Natural killer cell (primary cell): ENCODE results near the gene PTRH1. TPM values are rescaled to one million over a fixed set of nuclear protein-coding genes. Genes with fewer than 3 reads are reported as not detected.

Experiments
- ATAC-seq, 3 donors: fragments of 150-1000 bp in 2 of 3; fragments of 200-7000 bp in 1 of 3; cut with Tn5 transposase; 1 replicate in 1 of 3; 2 replicates in 2 of 3; pipeline ENCODE4 v1.10.0; 2021; ENCODE audit warnings: mild to moderate bottlenecking in 2 of 3, moderate library complexity in 2 of 3
- DNase-seq, 2 donors: peaks; one replicate each; pipeline versions ENCODE4 v3.0.0 to v3.0.0-alpha.2; 2013 to 2021; ENCODE audit warnings: mixed read lengths in 1 of 2
- H3K27ac ChIP-seq: one replicate; pipeline ENCODE4 v1.5.1; 2013; ENCODE audit warnings: mild to moderate bottlenecking, low read length
- H3K27me3 ChIP-seq: one replicate; pipeline ENCODE4 v1.6.1; 2013; ENCODE audit warnings: low read length; ENCODE audit not compliant: control insufficient read depth, insufficient read depth
- H3K36me3 ChIP-seq: one replicate; pipeline ENCODE4 v1.6.1; 2013; ENCODE audit warnings: low read length; ENCODE audit not compliant: control insufficient read depth, insufficient read depth
- H3K4me1 ChIP-seq: one replicate; pipeline ENCODE4 v1.6.1; 2013; ENCODE audit warnings: low read length; ENCODE audit not compliant: control insufficient read depth, insufficient read depth
- H3K4me3 ChIP-seq: one replicate; pipeline ENCODE4 v1.5.1; 2013; ENCODE audit warnings: low read length
- H3K9me3 ChIP-seq: one replicate; pipeline ENCODE4 v1.6.1; 2013; ENCODE audit warnings: low read length; ENCODE audit not compliant: control insufficient read depth, insufficient read depth
- H3K27ac Mint-ChIP-seq, 2 donors: one replicate each; pipeline ENCODE4 v1.8.0; 2022; ENCODE audit warnings: mild to moderate bottlenecking in 2 of 2, mixed read lengths in 2 of 2, moderate library complexity in 1 of 2
- H3K27me3 Mint-ChIP-seq, 2 donors: one replicate each; pipeline ENCODE4 v1.8.0; 2022; ENCODE audit warnings: low read depth in 2 of 2, mixed read lengths in 2 of 2
- H3K36me3 Mint-ChIP-seq: one replicate; pipeline ENCODE4 v1.8.0; 2022; ENCODE audit warnings: mixed read lengths
- H3K4me1 Mint-ChIP-seq, 2 donors: one replicate each; pipeline ENCODE4 v1.8.0; 2022; ENCODE audit warnings: mixed read lengths in 2 of 2
- H3K4me3 Mint-ChIP-seq: one replicate; pipeline ENCODE4 v1.8.0; 2022; ENCODE audit warnings: mild to moderate bottlenecking, moderate library complexity, mixed read lengths
- H3K9me3 Mint-ChIP-seq, 2 donors: one replicate each; pipeline ENCODE4 v1.8.0; 2022; ENCODE audit warnings: mixed read lengths in 2 of 2
- CTCF ChIP-seq: fragments of 200-600 bp; IDR thresholded peaks from one replicate; pipeline ENCODE4 v1.8.0; 2022; ENCODE audit warnings: antibody characterized with exemption
- WGBS: methylation state at CpG from one replicate; pipeline ENCODE4 v1.1.7; 2013; ENCODE audit warnings: missing lambda C conversion rate; ENCODE audit not compliant: insufficient coverage; 5-methylcytosine and 5-hydroxymethylcytosine counted together
- intact Hi-C: fragments of 100-400 bp; cut with micrococcal nuclease; formaldehyde crosslinking; loops from one replicate; pipeline ENCODE4 v1.14.2; 2022
- total RNA-seq, 4 donors: library from RNA; stranded (reverse); fragments of 120-200 nt in 1 of 4; gene quantifications; one replicate each; pipeline versions ENCODE4 v1.2.3 to v1.2.4, GENCODE V29; 2013 to 2022

The PTRH1 gene
- total RNA-seq, 3 donors from 2014 or later (not counting 1 experiment from before 2014, with no cell fraction given): 6.9 to 11.5 (median 11.0) TPM

DNA sequence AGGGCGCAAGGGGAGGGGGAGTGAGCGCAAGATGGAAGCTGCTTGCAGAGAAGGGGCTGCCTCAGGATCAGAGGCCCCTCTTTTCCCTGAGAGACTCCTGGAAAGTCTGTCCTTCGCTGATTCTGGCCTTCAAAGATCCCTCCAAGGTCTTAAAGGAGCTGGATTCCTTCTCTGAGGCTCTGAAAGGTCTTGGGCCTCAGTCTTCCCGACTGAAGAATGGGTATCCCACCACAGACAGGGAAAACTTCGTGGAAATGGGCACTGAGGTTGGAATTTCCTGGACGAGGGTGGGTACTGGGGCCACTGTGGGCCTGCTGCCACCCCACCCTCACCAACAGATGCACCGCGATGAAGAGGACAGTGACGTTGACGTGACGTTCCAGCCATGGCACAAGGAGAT is 3.1 kb downstream of the PTRH1 start:
- DNase-seq (no peak), ATAC-seq (no peak)
- Mint-ChIP-seq H3K4me1 (peaks cover 30 to 43% of the 10 kb centered on the region in 2 donors), H3K27ac (no peak overlapping the region), H3K9me3 (no peaks in the 10 kb centered on the region), H3K36me3 (no peaks in the 10 kb centered on the region), H3K4me3 (no peak overlapping the region), H3K27me3 (no peaks in the 10 kb centered on the region)
- 92% methylated on average over 11 of the region's 11 CpGs for WGBS
- TF ChIP-seq CTCF: no peak
- Histone ChIP-seq H3K4me3 (no peak overlapping the region), H3K27me3 (no peaks in the 10 kb centered on the region), H3K36me3 (no peaks in the 10 kb centered on the region), H3K4me1 (peaks cover 52% of the 10 kb centered on the region), H3K27ac (no peak overlapping the region), H3K9me3 (no peaks in the 10 kb centered on the region)
- intact Hi-C loops: no loop called here

- no peaks in the 10 kb centered on the region for H3K9me3 ChIP-seq
- no peak overlapping the region for H3K27ac Mint-ChIP-seq
- 92% methylated on average over 11 of the region's 11 CpGs for WGBS
- peaks cover 31 to 44% of the 10 kb centered on the region in 2 donors for H3K4me1 Mint-ChIP-seq
- no peaks in the 10 kb centered on the region for H3K27me3 ChIP-seq
- ATAC-seq (no peak), DNase-seq (no peak)
- no peak for TF ChIP-seq CTCF
- no peak overlapping the region for H3K4me3 ChIP-seq
- intact Hi-C loops: no loop called here
- H3K36me3 Mint-ChIP-seq: no peaks in the 10 kb centered on the region
- no peak overlapping the region for H3K27ac ChIP-seq
- no peaks in the 10 kb centered on the region for H3K36me3 ChIP-seq
- no peaks in the 10 kb centered on the region for H3K27me3 Mint-ChIP-seq
- no peaks in the 10 kb centered on the region for H3K9me3 Mint-ChIP-seq
- H3K4me1 ChIP-seq: peaks cover 49% of the 10 kb centered on the region
- H3K4me3 Mint-ChIP-seq: no peak overlapping the region
Observed at GRCh38 chr9:127711831-127712274, 3.6 kb downstream of the PTRH1 start.

DNA sequence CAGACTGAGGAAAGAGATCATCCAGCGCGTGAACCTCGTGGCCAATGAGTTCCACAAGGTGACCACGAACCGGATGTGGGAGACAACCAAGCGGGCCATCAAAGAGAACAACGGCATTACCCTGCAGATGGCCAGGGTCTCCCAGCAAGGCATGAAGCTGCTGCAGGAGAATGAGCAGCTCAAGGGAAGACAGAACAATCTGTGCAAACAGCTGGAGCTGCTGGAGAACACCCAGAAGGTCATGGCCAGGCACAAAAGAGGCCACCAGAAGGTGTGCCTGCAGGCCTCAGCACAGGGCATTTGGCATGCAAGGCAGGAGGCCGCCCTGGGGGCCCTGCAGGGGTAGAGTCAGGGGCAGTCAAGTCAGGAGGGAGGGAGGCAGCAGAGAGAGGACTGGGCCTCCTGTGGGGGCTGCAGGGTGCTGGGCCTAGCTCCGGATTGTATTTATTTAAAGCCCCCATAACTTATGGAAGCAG is 4.2 kb downstream of the PTRH1 start:
- Mint-ChIP-seq H3K27ac (peak overlapping the region in 1 of 2 donors; percentile 69), H3K4me1 (peaks cover 31 to 44% of the 10 kb centered on the region in 2 donors), H3K4me3 (peak overlapping the region; percentile 21), H3K36me3 (no peaks in the 10 kb centered on the region), H3K27me3 (no peaks in the 10 kb centered on the region), H3K9me3 (no peaks in the 10 kb centered on the region)
- H3K27ac ChIP-seq: no peak overlapping the region
- H3K36me3 ChIP-seq: no peaks in the 10 kb centered on the region
- peaks cover 44% of the 10 kb centered on the region for H3K4me1 ChIP-seq
- H3K27me3 ChIP-seq: no peaks in the 10 kb centered on the region
- H3K9me3 ChIP-seq: no peaks in the 10 kb centered on the region
- ATAC-seq (no peak), DNase-seq (no peak)
- intact Hi-C loops: no loop called here
- TF ChIP-seq CTCF: no peak
- WGBS: 18% methylated on average over 9 of the region's 9 CpGs
- H3K4me3 ChIP-seq: no peak overlapping the region

DNA sequence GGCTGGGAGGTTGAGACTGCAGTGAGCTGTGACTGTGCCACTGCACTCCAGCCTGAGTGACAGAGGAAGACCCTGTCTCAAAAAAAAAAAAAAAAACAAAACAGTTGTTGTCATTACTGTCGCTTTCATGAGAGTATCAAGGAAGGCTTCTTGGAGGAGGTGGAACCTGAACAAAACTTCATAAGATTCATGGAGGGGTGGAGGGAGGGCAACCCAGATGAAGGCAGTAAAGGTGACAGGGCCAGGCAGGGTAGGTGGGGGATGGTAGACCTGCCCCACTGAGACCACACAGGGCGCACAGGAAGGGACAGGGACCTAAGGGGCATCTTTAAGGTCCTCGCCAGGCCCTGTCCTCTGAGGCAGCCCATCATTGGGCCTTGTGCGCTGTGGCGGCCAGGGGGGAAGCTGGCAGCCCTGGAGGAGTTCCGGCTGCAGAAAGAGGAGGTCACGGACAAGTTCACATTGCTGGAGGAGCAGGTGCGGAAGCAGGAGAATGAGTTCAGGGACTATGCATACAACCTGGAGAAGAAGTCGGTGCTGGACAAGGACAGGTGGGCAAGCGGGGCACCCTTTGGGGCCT is 5.2 kb downstream of the PTRH1 start:
- no peaks in the 10 kb centered on the region for H3K36me3 Mint-ChIP-seq
- H3K9me3 Mint-ChIP-seq: no peaks in the 10 kb centered on the region
- WGBS: 98% methylated on average over 10 of the region's 10 CpGs
- no peaks in the 10 kb centered on the region for H3K27me3 Mint-ChIP-seq
- DNase-seq (no peak), ATAC-seq (no peak)
- intact Hi-C loops: no loop called here
- Histone ChIP-seq H3K27ac (no peak overlapping the region), H3K4me1 (peaks cover 39% of the 10 kb centered on the region), H3K27me3 (no peaks in the 10 kb centered on the region), H3K9me3 (no peaks in the 10 kb centered on the region), H3K4me3 (no peak overlapping the region), H3K36me3 (no peaks in the 10 kb centered on the region)
- no peak overlapping the region for H3K27ac Mint-ChIP-seq
- no peak for TF ChIP-seq CTCF
- H3K4me1 Mint-ChIP-seq: peaks cover 21 to 34% of the 10 kb centered on the region in 2 donors
- no peak overlapping the region for H3K4me3 Mint-ChIP-seq
